GM19455 (cell line): ENCODE data around the gene MAP3K15.

Experiments
- ATAC-seq: cut with Tn5 transposase; IDR thresholded peaks from one replicate; pipeline ENCODE4 v1.9.1; 2021; ENCODE audit not compliant: unreplicated experiment

Gene MAP3K15

GRCh38 chrX:19410259-19410658 lies 105.0 kb downstream of the MAP3K15 start:
- ATAC-seq, result no peak

GRCh38 chrX:19403696-19404095 lies 111.6 kb downstream of the MAP3K15 start:
- ATAC-seq, result no peak

GRCh38 chrX:19392703-19393102 lies 122.6 kb downstream of the MAP3K15 start:
- no peak for ATAC-seq

GRCh38 chrX:19392078-19392477 lies 123.2 kb downstream of the MAP3K15 start:
- ATAC-seq, result no peak

DNA sequence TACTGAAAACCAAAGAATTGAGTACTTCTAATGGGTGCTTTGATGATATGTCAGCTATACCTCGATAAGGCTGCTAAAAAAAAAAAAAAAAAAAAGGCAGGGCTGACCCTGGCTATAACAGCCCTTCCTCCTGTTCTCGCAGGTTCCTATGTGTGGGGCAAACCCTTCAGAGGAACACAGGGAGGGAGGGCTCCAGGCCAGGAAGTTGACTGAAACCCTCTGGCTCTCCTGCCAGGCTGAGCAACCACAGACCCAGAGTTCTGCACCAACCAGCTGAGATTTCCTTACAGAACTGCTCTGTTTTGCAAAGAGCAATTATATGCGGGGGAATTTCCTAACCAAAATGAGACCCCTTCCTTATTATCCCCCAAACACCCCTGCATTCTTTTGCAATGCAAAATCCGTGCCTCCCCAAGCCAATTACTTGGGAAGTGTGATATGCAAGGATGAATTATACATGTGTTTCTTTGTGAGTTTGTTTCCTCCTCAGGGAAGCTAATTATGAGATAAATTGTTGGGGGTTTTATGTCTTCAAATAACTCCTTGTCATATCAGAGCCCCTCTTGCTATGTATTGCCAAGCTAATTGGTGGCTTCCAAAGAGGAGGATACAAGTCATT lies 126.0 kb downstream of the MAP3K15 start:
- no peak for ATAC-seq

GRCh38 chrX:19388741-19389140 lies 126.6 kb downstream of the MAP3K15 start:
- no peak for ATAC-seq

DNA sequence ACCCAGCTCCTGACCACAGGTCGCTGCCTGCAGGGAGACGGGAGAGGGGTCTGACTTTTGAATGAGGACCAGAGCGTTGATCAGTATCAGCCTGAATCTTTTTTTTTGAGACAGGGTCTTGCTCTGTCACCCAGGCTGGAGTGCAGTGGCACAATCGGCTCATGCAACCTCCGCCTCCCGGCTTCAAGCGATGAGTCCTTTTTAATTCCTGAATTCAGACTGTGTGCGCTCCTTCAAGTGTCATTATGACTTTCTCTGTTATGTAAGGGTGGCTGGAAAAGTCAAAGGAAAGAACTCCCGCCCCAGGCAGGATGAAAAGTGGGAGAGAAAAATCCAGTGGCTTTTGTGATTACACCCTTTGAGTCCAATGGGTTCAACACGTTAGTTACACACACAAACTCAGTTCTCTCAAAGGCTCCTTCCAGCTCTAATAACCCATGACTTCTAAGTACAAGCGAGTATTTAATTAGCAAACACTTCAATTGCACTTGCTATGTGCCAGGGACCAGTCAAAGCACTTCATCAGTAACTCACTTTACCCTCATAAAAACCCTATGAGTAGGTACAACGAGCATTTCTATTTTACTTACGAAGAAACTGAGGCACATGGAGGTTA lies 127.1 kb downstream of the MAP3K15 start:
- ATAC-seq, result no peak

- no peak for ATAC-seq
Observed at GRCh38 chrX:19386679-19387078, 128.6 kb downstream of the MAP3K15 start.

DNA sequence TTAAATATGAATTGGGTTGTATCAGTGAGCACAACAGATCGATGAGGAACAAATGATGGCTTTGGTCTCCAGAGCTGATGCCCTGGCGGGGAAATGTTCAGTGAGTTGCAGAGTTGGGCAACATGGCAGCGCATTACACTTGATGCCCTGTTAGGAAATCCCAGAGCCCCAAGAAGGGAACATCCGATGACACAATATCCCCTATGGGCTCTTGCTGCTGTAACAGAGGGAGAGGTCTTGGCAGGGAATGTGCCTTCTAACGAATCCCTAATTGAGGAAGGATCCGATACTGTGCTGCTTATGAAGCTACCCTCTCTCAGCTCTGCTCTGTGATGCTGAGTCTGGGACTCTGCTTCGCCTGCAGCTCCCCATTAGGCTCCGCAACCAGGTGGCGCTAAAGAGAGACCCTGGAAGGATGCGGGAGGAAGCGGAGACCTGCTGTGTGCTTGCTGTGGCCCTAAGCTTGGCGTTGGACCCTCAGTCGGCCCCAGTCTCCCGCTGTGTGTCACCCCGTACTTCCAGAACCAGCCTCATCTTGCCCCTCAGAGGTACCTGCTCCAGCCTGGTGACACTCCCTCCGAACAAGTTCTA lies 132.7 kb downstream of the MAP3K15 start:
- no peak for ATAC-seq

DNA sequence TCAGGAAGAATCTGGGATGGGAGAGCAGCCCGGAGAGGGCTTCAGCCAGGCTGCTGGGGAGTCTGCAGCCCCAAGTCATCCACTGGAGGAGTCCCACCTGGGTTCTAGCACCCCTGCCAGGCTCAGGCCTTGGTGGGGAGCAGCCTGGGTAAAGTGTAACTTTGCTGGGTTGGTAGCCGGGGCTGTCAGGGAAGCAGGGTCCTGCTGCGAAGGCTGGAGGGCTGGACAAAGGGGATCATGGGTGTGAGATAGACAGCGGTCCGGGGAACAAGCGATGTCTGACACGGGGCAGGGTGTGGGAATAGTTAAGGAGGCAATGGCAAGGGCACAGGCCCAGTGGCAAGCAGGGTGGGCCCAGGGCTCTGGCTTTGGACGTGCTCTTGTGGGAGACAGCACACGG lies 134.0 kb downstream of the MAP3K15 start:
- no peak for ATAC-seq

DNA sequence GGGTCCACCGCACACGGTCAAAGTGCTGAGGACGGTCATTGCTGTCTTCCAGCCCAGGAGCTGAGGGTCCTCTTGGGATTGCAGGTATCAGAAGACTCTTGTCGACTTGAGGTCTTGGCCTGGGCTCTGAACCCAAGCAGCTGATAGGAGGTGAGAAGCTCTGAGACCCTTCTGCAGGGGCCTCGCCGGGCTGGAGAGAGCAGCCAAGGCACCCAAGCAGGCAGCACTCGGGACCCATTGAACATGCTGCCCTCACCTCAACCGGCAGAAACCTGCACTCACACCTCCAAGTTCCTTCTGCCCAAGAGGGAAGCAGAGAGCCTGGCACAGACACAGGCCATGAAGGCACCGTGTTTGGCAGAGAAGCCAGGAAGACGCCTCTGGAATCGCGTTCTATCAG lies 137.5 kb downstream of the MAP3K15 start:
- ATAC-seq, result no peak

DNA sequence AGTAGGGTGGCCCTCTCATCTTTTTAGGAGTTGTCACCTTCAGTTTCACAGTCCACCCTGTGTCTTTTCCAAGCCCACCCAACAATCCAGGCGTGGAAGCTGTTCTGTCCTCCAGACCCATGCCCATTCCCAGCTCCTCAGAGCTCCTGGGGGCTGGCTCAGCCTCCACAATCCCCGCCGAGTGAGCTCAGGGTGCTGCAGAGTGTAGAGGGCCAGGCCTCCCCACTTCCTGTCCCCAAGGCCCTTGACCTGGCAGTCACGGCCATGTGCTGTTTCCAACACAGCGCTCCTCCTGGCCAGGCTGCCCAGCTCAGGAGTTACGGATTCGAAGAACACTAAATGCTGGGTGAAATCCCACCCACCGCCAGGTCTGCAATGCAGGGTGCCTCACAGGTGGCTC lies 139.8 kb downstream of the MAP3K15 start:
- no peak for ATAC-seq

DNA sequence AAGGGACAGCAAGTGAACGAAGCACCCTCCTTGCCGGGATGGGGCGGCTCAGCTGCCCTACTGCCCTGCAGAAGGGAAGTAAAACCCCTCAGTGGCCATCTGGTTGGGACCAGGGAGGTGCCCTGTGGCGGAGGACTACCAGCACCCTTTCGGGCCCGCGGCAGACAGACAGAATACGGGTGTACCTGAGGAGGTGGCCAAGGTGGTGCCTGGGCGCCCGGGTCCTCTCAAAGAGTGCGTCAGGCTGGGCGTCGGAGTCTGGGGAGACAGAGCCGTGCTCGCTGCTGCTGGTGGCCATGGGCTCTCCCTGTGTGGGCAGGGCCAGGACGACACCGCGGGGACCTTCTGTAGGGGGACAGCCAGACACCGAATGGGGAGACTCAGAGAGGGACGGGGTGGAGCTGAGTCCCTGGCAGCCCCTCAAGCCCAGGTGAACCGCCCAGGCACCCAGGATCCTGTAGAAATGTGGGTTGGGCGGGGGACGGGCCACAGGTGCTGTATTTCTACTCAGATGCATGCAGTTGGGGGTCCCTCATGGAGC lies 141.9 kb downstream of the MAP3K15 start:
- ATAC-seq, result no peak

DNA sequence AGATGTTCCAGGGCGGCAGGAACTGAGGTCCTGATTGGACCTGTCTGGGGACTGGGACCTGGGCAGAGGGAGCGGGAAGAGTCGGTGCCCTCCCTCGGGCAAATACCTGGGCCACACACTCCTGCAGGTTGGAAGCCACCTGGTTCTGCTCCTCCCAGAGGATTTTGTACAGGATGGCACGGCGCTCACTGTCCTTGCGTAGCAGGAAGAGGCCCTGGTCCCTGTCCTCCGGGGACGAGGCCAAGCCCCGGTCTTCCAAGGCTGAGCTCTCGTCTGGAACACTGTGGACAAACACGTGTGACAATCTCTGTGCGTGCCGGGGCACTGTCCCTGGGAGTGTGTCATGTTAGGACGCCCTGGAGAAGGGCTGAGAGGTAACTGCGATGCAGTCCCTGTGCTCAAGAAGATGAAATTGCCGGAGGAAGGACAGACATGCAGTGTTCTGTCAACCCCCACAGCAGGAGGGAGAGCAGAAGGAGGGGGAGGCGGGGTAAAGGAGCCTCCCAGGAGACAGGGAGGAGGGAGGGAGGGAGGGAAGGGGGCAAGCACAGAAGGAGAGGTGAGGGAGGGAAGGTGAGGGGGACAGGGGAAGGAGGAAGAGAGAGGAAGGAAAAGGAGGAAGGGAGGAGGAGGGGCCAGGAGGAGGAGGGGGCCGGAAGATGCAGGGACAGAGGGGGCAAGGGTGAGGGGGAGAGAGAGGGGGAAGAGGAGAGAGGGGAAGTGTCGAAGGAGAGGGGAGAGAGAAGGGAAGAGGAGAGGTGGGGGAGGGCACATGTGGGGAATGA lies 142.6 kb downstream of the MAP3K15 start:
- no peak for ATAC-seq

DNA sequence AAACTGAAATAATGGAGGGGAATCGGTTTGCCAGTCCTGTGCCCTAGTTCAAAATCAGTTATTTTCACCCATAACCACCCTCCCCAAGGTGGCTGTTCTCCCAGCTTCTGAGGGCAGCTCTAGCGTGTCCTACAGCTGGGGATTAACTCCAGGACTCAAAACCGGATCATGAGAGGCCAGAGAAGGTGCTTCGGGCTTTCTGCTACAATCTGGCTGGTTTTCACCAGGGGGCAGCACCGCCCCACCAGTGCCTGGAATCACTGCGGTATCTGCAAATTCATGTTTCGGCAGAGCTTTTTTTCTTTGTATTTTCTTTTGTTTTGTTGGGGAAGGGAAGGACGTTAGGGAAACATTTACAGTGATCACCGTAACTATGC lies 143.2 kb downstream of the MAP3K15 start:
- ATAC-seq, result no peak

DNA sequence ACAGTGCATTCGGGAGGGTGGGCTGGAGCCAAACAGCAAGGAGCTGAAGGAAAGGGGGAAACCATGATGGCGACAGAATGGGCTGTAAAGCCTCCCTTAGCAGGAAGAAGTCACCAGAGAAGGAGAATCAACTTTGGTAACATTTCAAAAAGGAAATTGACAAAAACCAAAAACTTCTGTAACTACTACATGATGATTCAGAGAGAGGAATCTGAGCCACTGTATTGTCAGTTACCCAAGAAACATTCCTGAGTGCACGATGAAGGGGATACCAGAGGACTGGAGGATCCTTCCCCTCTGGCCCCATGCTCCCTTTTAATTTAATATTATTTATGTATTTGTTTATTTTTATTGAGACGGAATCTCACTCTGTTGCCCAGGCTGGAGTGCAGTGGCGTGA lies 145.2 kb downstream of the MAP3K15 start:
- ATAC-seq, result no peak

GRCh38 chrX:19368576-19368975 lies 146.7 kb downstream of the MAP3K15 start:
- ATAC-seq, result no peak

- no peak for ATAC-seq
Observed at GRCh38 chrX:19361701-19362100, 153.6 kb downstream of the MAP3K15 start.

DNA sequence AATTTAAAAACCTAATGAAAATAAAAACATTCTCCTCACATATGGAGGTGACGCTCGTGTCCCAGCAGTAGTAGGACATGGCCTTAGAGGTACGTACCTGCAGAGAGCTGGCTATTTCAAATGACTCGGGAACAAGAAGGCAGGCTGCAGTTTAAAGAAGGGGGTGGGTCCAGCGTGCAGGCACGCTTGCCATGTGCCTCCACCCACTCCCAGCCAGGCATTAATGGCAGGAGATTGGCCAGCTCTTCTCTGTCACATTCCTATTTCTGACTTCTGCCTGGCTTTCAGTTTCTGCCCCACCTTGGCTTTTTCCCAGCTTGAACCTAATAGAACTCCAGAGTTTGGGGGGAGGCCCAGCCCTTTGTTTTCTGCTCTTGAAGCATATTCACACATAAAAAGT lies 154.4 kb downstream of the MAP3K15 start:
- ATAC-seq, result no peak

DNA sequence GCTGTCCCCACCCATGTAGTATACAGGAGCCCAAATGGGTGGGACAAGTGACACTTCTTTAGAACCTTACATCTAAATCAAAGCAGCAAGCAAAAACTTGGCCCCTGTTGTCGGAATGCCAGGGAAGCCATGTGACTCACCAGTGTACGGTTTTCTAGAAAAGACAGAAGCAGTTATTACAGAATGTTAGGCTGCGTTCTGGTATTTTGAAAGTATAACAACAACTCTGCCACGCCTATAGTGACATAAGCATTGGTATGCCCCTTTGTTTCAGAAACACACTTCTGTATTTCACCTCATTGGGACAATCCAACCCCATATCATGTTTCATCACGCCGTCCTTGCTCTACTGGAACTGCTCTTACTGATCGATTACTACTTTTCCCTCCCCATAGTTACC lies 156.8 kb downstream of the MAP3K15 start:
- ATAC-seq, result no peak

- ATAC-seq, result no peak
Observed at GRCh38 chrX:19354625-19355024, 160.7 kb downstream of the MAP3K15 start.

DNA sequence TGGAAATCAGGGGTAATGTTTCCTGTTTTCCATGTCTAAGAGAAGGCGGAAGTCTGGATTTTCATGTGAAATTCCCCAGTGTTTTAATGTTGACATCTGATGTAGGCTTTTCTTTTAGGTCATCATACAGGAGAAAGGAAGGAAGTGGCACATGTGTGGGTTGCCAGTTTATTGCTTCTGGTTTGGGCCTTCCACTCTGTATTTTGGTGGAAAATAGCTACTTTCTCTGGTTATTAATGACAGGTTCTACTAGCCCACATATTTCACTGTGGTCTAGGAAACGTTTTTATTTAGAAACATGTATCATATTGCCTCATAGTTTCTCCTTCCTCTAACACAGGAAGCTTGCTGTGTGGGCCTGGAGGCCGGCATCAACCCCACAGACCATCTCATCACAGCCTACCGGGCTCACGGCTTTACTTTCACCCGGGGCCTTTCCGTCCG lies 164.3 kb downstream of the MAP3K15 start:
- peak; percentile 93 for ATAC-seq
